ENCODE data around the gene IL1RAP.

IL1RAP gene

GRCh38 chr3:190680691-190681090 is 166.8 kb downstream of the IL1RAP start:
- DNase-seq: no peak

GRCh38 chr3:190684776-190685175 is 170.9 kb downstream of the IL1RAP start:
- DNase-seq: no peak

- no peak for DNase-seq
Measured at GRCh38 chr3:190686011-190686410, 172.1 kb downstream of the IL1RAP start.

GRCh38 chr3:190690246-190690645 is 176.4 kb downstream of the IL1RAP start:
- DNase-seq: no peak

- no peak for DNase-seq
Measured at GRCh38 chr3:190692256-190692655, 178.4 kb downstream of the IL1RAP start.

- no peak for DNase-seq
Measured at GRCh38 chr3:190694335-190695001, 180.6 kb downstream of the IL1RAP start.

- no peak for DNase-seq
Measured at GRCh38 chr3:190695225-190695624, 181.3 kb downstream of the IL1RAP start.

- no peak for DNase-seq
Measured at GRCh38 chr3:190695994-190696393, 182.1 kb downstream of the IL1RAP start.

GRCh38 chr3:190696777-190697501 is 183.1 kb downstream of the IL1RAP start:
- DNase-seq: no peak

- DNase-seq: no peak
Measured at GRCh38 chr3:190697502-190697830, 183.6 kb downstream of the IL1RAP start.

GRCh38 chr3:190697901-190698300 is 184.0 kb downstream of the IL1RAP start:
- DNase-seq: no peak

GRCh38 chr3:190699776-190700175 is 185.9 kb downstream of the IL1RAP start:
- no peak for DNase-seq

GRCh38 chr3:190701096-190701532 is 187.2 kb downstream of the IL1RAP start:
- DNase-seq: no peak

GRCh38 chr3:190706582-190706981 is 192.7 kb downstream of the IL1RAP start:
- no peak for DNase-seq

All from KG1 (cell line).